Adrenal gland (tissue), 12 donors: ENCODE measurements around the gene FGF12. TPM values are rescaled to one million over a fixed set of nuclear protein-coding genes. Genes with fewer than 3 reads are reported as not detected.

Experiments
- DNase-seq, 7 donors: peaks; one replicate each; pipeline ENCODE4 v3.0.0-alpha.2; 2019 to 2020
- H3K27ac ChIP-seq, 5 donors: fragments of 200-600 bp; sonication (generic) in 4 of 5; 1 replicate in 3 of 5; 2 replicates in 2 of 5; pipeline versions ENCODE4 v1.5.1 to v1.8.0; 2016 to 2020; ENCODE audit warnings: mild to moderate bottlenecking in 1 of 5
- H3K27me3 ChIP-seq: fragments of 200-600 bp; 2 replicates; pipeline ENCODE4 v1.8.0; 2021
- H3K36me3 ChIP-seq, 2 donors: fragments of 200-600 bp; replicated peaks in 1 of 2; 1 replicate in 1 of 2; 2 replicates in 1 of 2; pipeline versions ENCODE4 v1.5.1 to v1.8.0; 2018 to 2022
- H3K4me1 ChIP-seq, 2 donors: fragments of 200-600 bp; replicated peaks in 1 of 2; 1 replicate in 1 of 2; 2 replicates in 1 of 2; pipeline versions ENCODE4 v1.5.1 to v1.8.0; 2018 to 2021
- H3K4me3 ChIP-seq, 4 donors: fragments of 200-600 bp; sonication (generic) in 3 of 4; one replicate each; pipeline ENCODE4 v1.5.1; 2016 to 2018
- H3K9me3 ChIP-seq, 3 donors: fragments of 200-600 bp; sonication (generic) in 1 of 3; replicated peaks in 1 of 3; 1 replicate in 2 of 3; 2 replicates in 1 of 3; pipeline versions ENCODE4 v1.5.1 to v1.8.0; 2016 to 2021
- POLR2A ChIP-seq, 2 donors: fragments of 450-650 bp; IDR thresholded peaks; one replicate each; pipeline ENCODE4 v1.6.1; 2017; ENCODE audit warnings: antibody characterized with exemption in 2 of 2, mild to moderate bottlenecking in 2 of 2, moderate library complexity in 1 of 2
- WGBS, 4 donors: extraction: QIAGEN DNeasy Blood & Tissue Kit in 2 of 4; methylation state at CpG; one replicate each; pipeline versions ENCODE4 v1.1.5 to v1.1.7; 2013 to 2017; 5-methylcytosine and 5-hydroxymethylcytosine counted together
- intact Hi-C, 2 donors: fragments of 100-400 bp; cut with DNase I; formaldehyde crosslinking; loops; one replicate each; pipeline versions ENCODE4 v1.14.1 to v1.15.0; 2022 to 2023
- polyA plus RNA-seq, 3 donors: library from polyadenylated mRNA; stranded (reverse); fragments of 200-250 nt in 2 of 3; fragments of 350-450 nt in 1 of 3; fragmentation: Illumina TruSeq in 1 of 3; extraction: RNeasy Lipid Tissue Mini Kit (QIAGEN cat#74804) in 1 of 3; gene quantifications; one replicate each; pipeline ENCODE4 v1.2.3, GENCODE V29; 2013 to 2014
- total RNA-seq, 9 donors: library from RNA; depleted of rRNA in 4 of 9; stranded (reverse); fragments of >200 nt in 4 of 9; fragments of 120-200 nt in 1 of 9; fragmentation: NEBNext Ultra II Directional in 1 of 9; extraction: Animal tissue kit (Norgen Biotek cat#: 25700) in 1 of 9; gene quantifications; one replicate each; pipeline versions ENCODE4 v1.1.0 to v1.2.4, GENCODE V29; 2013 to 2023
- TF ChIP-seq, protein P1 (sequence below), 6 experiments: fragments of 450-650 bp in 4 of 6; fragments of 200-600 bp in 2 of 6; sonication (generic) in 1 of 6; IDR thresholded peaks; 1 replicate in 5 of 6; 2 replicates in 1 of 6; pipeline versions ENCODE4 v1.5.1 to v1.8.0; 2016 to 2021; ENCODE audit warnings: antibody characterized with exemption in 6 of 6, mild to moderate bottlenecking in 2 of 6, moderate library complexity in 1 of 6
- donor health status: healthy with polysubstance abuse.
- donor health status: Bipolar disorder and iron deficiency.
- donor health status: DM: yes; HTN: yes; CAD: no.
- donor health status: DM: no; HTN: no; CAD: no.
- donor health status: DM: no; HTN: no; CAD: no.
- donor health status: DM: yes; HTN: yes; CAD: no.

Gene FGF12
- total and polyA plus RNA-seq, 12 donors: 23.3 to 286 (median 81.3) TPM

DNA sequence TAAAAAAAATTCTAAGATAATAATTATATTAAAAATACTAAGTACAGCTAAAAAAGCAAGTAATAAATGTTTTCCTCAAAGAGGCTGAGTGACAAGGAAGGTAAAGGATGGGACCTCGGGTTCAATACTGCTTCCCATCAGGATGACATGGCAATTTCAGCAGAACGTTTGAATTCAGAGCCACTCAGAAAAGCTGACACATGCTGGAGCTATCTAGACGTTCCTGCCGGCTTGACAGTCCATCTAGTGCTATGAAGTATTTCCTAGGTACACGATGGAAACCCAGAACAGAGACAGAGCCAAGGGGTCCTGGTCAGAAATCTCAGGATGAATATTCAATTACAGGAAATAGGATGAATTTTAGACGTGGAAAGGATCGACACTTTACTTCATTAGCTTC, 361.8 kb downstream of the FGF12 start:
- H3K36me3 ChIP-seq: no peaks in the 10 kb centered on the region
- H3K27me3 ChIP-seq: no peaks in the 10 kb centered on the region
- WGBS, 4 donors: 32 to 49% (median 39%) methylated on average over 7 of the region's 7 CpGs
- intact Hi-C loops: no loop called here
- no peak overlapping the region for H3K27ac ChIP-seq
- H3K9me3 ChIP-seq: no peaks in the 10 kb centered on the region
- TF ChIP-seq, protein P1, sequence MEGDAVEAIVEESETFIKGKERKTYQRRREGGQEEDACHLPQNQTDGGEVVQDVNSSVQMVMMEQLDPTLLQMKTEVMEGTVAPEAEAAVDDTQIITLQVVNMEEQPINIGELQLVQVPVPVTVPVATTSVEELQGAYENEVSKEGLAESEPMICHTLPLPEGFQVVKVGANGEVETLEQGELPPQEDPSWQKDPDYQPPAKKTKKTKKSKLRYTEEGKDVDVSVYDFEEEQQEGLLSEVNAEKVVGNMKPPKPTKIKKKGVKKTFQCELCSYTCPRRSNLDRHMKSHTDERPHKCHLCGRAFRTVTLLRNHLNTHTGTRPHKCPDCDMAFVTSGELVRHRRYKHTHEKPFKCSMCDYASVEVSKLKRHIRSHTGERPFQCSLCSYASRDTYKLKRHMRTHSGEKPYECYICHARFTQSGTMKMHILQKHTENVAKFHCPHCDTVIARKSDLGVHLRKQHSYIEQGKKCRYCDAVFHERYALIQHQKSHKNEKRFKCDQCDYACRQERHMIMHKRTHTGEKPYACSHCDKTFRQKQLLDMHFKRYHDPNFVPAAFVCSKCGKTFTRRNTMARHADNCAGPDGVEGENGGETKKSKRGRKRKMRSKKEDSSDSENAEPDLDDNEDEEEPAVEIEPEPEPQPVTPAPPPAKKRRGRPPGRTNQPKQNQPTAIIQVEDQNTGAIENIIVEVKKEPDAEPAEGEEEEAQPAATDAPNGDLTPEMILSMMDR (IDR thresholded peaks at IDR 0.05): no peak
- TF ChIP-seq POLR2A (IDR thresholded peaks at IDR 0.05): no peak
- DNase-seq: peak in 1 of 7 donors; percentile 29
- peaks cover 0 to 21% of the 10 kb centered on the region in 2 donors for H3K4me1 ChIP-seq
- H3K4me3 ChIP-seq: no peak overlapping the region

DNA sequence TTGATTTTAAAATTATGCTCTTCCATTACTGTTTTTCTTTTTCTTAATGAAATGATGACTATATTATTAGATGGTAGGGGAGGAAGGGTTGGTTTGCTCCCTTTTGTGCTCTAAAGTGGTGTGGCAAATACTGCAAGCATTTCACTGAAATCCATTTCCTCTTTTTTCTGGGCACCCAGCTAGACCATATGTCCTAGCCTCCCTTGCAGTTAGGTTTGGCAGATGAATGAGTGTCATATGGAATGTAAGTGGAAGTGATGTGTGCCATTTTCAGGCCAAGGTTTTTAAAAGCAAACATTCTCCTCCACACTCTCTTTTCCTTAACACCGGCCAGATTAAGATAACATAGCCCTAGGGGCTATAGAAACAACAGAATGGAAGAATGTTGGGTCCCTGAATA, 363.0 kb downstream of the FGF12 start:
- TF ChIP-seq, protein P1 (IDR thresholded peaks at IDR 0.05): no peak
- TF ChIP-seq POLR2A (IDR thresholded peaks at IDR 0.05): no peak
- Histone ChIP-seq H3K27me3 (no peaks in the 10 kb centered on the region), H3K9me3 (no peaks in the 10 kb centered on the region), H3K27ac (no peak overlapping the region), H3K4me1 (peaks cover 0 to 21% of the 10 kb centered on the region in 2 donors), H3K36me3 (no peaks in the 10 kb centered on the region), H3K4me3 (no peak overlapping the region)
- intact Hi-C loops: no loop called here
- DNase-seq: no peak
- 53 to 80% (median 65%) methylated on average over 1 of the region's 1 CpG for WGBS, 4 donors

DNA sequence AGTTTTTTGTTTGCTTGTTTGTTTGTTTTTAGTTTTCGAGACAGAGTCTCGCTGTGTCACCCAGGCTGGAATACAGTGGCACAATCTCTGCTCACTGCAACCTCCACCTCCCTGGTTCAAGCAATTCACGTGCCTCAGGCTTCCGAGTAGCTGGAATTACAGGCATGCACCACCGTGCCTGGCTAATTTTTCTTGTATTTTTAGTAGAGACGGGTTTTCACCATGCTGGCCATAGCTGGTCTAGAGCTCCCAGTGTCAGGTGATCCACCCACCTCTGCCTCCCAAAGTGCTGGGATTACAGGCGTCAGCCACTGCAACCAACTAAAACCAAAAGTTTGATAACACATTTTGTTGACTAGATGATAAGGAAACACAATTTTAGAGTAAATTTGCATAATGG, 372.7 kb downstream of the FGF12 start:
- H3K36me3 ChIP-seq: no peaks in the 10 kb centered on the region
- H3K4me1 ChIP-seq: no peaks in the 10 kb centered on the region
- no peaks in the 10 kb centered on the region for H3K9me3 ChIP-seq
- intact Hi-C loops: no loop called here
- no peak for TF ChIP-seq POLR2A (IDR thresholded peaks at IDR 0.05)
- TF ChIP-seq, protein P1 (IDR thresholded peaks at IDR 0.05): no peak
- DNase-seq: no peak
- H3K27ac ChIP-seq: no peak overlapping the region
- H3K4me3 ChIP-seq: no peak overlapping the region
- H3K27me3 ChIP-seq: no peaks in the 10 kb centered on the region
- WGBS, 4 donors: 72 to 85% (median 78%) methylated on average over 7 of the region's 7 CpGs

DNA sequence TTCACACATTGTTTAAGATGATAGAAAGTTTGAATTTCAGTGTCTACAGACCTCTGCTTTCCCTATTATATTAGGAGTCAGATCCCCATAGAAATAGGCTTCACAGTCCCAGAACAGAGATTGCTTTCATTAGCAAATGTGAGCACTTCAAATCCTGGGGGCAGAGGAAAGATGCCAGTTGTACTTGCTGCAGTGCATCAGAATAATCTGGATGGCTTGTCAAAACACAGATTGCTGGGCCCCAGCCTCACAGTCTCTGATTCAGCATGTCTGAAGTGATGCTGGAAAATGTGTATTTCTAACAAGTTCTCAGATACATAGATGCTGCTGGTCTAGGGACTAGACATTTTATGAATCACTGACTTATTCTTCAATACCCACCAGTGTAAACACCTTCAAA, 375.2 kb downstream of the FGF12 start:
- DNase-seq: no peak
- H3K27me3 ChIP-seq: no peaks in the 10 kb centered on the region
- H3K36me3 ChIP-seq: no peaks in the 10 kb centered on the region
- no peaks in the 10 kb centered on the region for H3K9me3 ChIP-seq
- intact Hi-C loops: no loop called here
- no peak overlapping the region for H3K27ac ChIP-seq
- no peak overlapping the region for H3K4me3 ChIP-seq
- H3K4me1 ChIP-seq: no peaks in the 10 kb centered on the region
- TF ChIP-seq, protein P1 (IDR thresholded peaks at IDR 0.05): no peak
- no peak for TF ChIP-seq POLR2A (IDR thresholded peaks at IDR 0.05)
